ENCODE measurements around the gene BBS12.

- TF ChIP-seq CTCF (IDR thresholded peaks at IDR 0.05; ENCODE audit: insufficient read depth, low read length, poor library complexity, severe bottlenecking) (peak; percentile 37), EZH2phosphoT487 (conservative IDR thresholded peaks at IDR 0.05; ENCODE audit: low read length) (no peak)
These were observed 15.6 kb upstream of the BBS12 start for GRCh38 chr4:122716825-122717448.

All from SU-DHL-6 (cell line).